Type B pancreatic cell (in vitro differentiated cells): Measurements from ENCODE around the gene DSCAML1. TPM values are rescaled to one million over a fixed set of nuclear protein-coding genes. Genes with fewer than 3 reads are reported as not detected.

Experiments used
- DNase-seq: peaks from one replicate; pipeline ENCODE4 v3.0.0; 2021; ENCODE audit warnings: mixed read lengths; ENCODE audit not compliant: unreplicated experiment; ENCODE audit errors: extremely low spot score
- H3K27ac Mint-ChIP-seq: 2 replicates; pipeline ENCODE4 v1.8.0; 2021; ENCODE audit warnings: mild to moderate bottlenecking, mixed read lengths
- H3K27me3 Mint-ChIP-seq: 2 replicates; pipeline ENCODE4 v1.8.0; 2021; ENCODE audit warnings: mixed read lengths
- H3K36me3 Mint-ChIP-seq: 2 replicates; pipeline ENCODE4 v1.8.0; 2021; ENCODE audit warnings: mixed read lengths
- H3K4me1 Mint-ChIP-seq: one replicate; pipeline ENCODE4 v1.8.0; 2021; ENCODE audit warnings: mixed read lengths; ENCODE audit not compliant: unreplicated experiment
- H3K4me3 Mint-ChIP-seq: 2 replicates; pipeline ENCODE4 v1.8.0; 2021; ENCODE audit warnings: mild to moderate bottlenecking, mixed read lengths
- H3K9me3 Mint-ChIP-seq: 2 replicates; pipeline ENCODE4 v1.8.0; 2021; ENCODE audit warnings: mixed read lengths
- total RNA-seq: library from RNA; stranded (reverse); gene quantifications from 2 replicates; pipeline ENCODE4 v1.2.1, GENCODE V29; 2021; ENCODE audit warnings: low replicate concordance
- TF ChIP-seq, protein P1 (sequence below): fragments of 200-600 bp; sonication (generic); conservative IDR thresholded peaks from 2 replicates; pipeline ENCODE4 v1.5.0; 2021; ENCODE audit warnings: antibody characterized with exemption, mild to moderate bottlenecking

DSCAML1 gene
- total RNA-seq, 1 donor from 2014 or later = 5.8 TPM

GRCh38 chr11:117652521-117652920 is 144.5 kb downstream of the DSCAML1 start:
- Mint-ChIP-seq H3K9me3 (no peaks in the 10 kb centered on the region), H3K4me1 (peaks cover 11% of the 10 kb centered on the region), H3K36me3 (no peaks in the 10 kb centered on the region), H3K27me3 (peaks cover 18% of the 10 kb centered on the region), H3K4me3 (no peak overlapping the region), H3K27ac (no peak overlapping the region)
- TF ChIP-seq, protein P1, sequence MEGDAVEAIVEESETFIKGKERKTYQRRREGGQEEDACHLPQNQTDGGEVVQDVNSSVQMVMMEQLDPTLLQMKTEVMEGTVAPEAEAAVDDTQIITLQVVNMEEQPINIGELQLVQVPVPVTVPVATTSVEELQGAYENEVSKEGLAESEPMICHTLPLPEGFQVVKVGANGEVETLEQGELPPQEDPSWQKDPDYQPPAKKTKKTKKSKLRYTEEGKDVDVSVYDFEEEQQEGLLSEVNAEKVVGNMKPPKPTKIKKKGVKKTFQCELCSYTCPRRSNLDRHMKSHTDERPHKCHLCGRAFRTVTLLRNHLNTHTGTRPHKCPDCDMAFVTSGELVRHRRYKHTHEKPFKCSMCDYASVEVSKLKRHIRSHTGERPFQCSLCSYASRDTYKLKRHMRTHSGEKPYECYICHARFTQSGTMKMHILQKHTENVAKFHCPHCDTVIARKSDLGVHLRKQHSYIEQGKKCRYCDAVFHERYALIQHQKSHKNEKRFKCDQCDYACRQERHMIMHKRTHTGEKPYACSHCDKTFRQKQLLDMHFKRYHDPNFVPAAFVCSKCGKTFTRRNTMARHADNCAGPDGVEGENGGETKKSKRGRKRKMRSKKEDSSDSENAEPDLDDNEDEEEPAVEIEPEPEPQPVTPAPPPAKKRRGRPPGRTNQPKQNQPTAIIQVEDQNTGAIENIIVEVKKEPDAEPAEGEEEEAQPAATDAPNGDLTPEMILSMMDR = no peak
- no peak for DNase-seq

DNA sequence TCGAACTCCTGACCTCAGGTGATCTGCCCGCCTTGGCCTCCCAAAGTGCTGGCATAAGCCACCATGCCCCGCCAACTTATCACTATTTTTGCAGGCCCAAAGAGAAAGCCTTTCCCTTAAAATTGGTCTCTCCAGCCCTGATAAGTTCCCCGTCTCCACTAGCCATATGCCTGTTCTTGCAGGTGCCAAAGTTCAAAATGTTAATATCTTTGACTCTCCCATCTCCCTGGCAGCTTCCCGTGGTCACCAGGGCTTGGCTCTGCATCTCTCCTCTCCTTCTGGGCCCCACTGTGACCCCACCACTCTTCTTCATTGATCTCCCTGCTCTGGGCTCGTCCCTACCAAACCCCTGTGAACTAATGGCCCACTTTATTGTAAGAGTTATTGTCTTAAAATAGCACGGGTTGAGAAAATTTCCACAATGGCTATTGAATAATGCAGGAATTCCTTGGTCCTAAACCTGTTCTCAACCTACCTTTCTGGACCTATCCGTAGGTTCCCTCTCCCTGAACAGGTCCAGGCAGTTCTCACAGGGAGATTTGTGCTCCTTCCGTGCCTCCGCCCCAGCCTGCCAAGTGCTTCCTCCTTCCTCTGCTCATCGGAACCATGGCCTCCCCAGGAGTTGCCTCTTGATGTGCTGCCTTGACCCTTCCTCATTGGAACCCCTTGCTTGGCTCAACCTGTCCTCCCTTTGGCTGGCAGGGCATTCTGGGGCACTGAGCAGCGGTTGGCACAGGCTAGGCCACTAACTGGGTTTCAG is 147.5 kb downstream of the DSCAML1 start:
- Mint-ChIP-seq H3K36me3 (peaks cover 3% of the 10 kb centered on the region), H3K27me3 (peaks cover 26% of the 10 kb centered on the region)
- DNase-seq = no peak

GRCh38 chr11:117647872-117648271 is 149.1 kb downstream of the DSCAML1 start:
- Mint-ChIP-seq H3K9me3 (no peaks in the 10 kb centered on the region), H3K4me1 (peaks cover 21% of the 10 kb centered on the region), H3K27ac (no peak overlapping the region), H3K4me3 (no peak overlapping the region), H3K27me3 (peaks cover 29% of the 10 kb centered on the region), H3K36me3 (peaks cover 3% of the 10 kb centered on the region)
- TF ChIP-seq, protein P1 = no peak
- DNase-seq = no peak

More for the DNA sequence above, 147.5 kb downstream of the DSCAML1 start:
- no peak overlapping the region for H3K4me3 Mint-ChIP-seq
- no peak overlapping the region for H3K27ac Mint-ChIP-seq
- TF ChIP-seq, protein P1 = no peak
- no peaks in the 10 kb centered on the region for H3K9me3 Mint-ChIP-seq
- peaks cover 16% of the 10 kb centered on the region for H3K4me1 Mint-ChIP-seq

DNA sequence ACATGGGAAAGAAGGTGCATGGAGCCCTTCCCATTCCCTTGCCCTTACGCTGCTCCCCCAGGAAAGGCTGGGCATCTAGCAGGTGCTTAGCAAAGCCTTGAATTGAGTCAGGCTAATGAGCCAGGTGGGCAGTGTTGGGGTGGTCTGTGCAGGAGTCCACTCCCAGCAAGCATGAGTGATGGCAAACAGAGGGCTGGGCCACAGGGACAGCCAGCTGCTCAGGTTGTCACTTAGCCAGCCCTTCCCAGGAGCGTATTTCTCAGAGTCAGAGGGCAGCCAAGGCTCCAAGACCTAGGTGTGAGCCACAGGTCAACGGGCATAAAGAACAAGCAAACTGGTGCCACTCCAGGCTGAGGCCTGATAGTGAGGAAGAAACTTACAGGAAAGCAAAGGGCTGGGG is 149.8 kb downstream of the DSCAML1 start:
- Mint-ChIP-seq H3K27me3 (peaks cover 34% of the 10 kb centered on the region), H3K4me3 (no peak overlapping the region), H3K4me1 (peaks cover 21% of the 10 kb centered on the region), H3K36me3 (peaks cover 3% of the 10 kb centered on the region), H3K27ac (no peak overlapping the region), H3K9me3 (no peaks in the 10 kb centered on the region)
- TF ChIP-seq, protein P1 = no peak
- DNase-seq = no peak

GRCh38 chr11:117646411-117646810 is 150.6 kb downstream of the DSCAML1 start:
- Mint-ChIP-seq H3K27ac (no peak overlapping the region), H3K27me3 (peaks cover 38% of the 10 kb centered on the region), H3K4me1 (peaks cover 21% of the 10 kb centered on the region)

More at GRCh38 chr11:117646411-117646810, 150.6 kb downstream of the DSCAML1 start:
- Mint-ChIP-seq H3K9me3 (no peaks in the 10 kb centered on the region), H3K36me3 (peaks cover 3% of the 10 kb centered on the region), H3K4me3 (no peak overlapping the region)
- TF ChIP-seq, protein P1 = no peak
- DNase-seq = no peak
